Body of pancreas (tissue), 4 donors: ENCODE measurements around the gene CENPO. TPM values are rescaled to one million over a fixed set of nuclear protein-coding genes. Genes with fewer than 3 reads are reported as not detected.

Experiments used
- ATAC-seq: fragments of 150-250 bp; one replicate; pipeline ENCODE4 v1.9.1; 2016
- DNase-seq, 4 donors: peaks; one replicate each; pipeline ENCODE4 v3.0.0-alpha.2; 2019
- H3K27ac ChIP-seq, 4 donors: fragments of 200-600 bp; sonication (generic); 1 replicate in 3 of 4; 2 replicates in 1 of 4; pipeline versions ENCODE4 v1.5.1 to v1.6.1; 2016 to 2019; ENCODE audit warnings: mild to moderate bottlenecking in 1 of 4, mixed read lengths in 1 of 4, moderate library complexity in 1 of 4
- H3K27me3 ChIP-seq, 2 donors: fragments of 200-600 bp; sonication (generic); one replicate each; pipeline ENCODE4 v1.6.0; 2016; ENCODE audit warnings: mild to moderate bottlenecking in 1 of 2
- H3K36me3 ChIP-seq, 2 donors: fragments of 200-600 bp; sonication (generic); replicated peaks in 1 of 2; 2 replicates each; pipeline ENCODE4 v1.5.1; 2016; ENCODE audit warnings: low read depth in 2 of 2; ENCODE audit not compliant: insufficient read depth in 1 of 2
- H3K4me1 ChIP-seq: fragments of 200-600 bp; sonication (generic); one replicate; pipeline ENCODE4 v1.6.0; 2016
- H3K4me3 ChIP-seq, 2 donors: fragments of 200-600 bp; sonication (generic); 1 replicate in 1 of 2; 2 replicates in 1 of 2; pipeline ENCODE4 v1.5.1; 2016 to 2019
- H3K9me3 ChIP-seq, 3 donors: fragments of 200-600 bp; sonication (generic); 1 replicate in 2 of 3; 2 replicates in 1 of 3; pipeline ENCODE4 v1.5.1; 2016
- CTCF ChIP-seq, 7 experiments: fragments of 450-650 bp in 4 of 7; fragments of 200-600 bp in 3 of 7; sonication (generic) in 3 of 7; IDR thresholded peaks; one replicate each; pipeline ENCODE4 v1.5.1; 2016 to 2019; ENCODE audit warnings: antibody characterized with exemption in 7 of 7
- POLR2A ChIP-seq, 3 donors: fragments of 450-650 bp; IDR thresholded peaks; one replicate each; pipeline ENCODE4 v1.6.1; 2016; ENCODE audit warnings: antibody characterized with exemption in 3 of 3, mild to moderate bottlenecking in 2 of 3
- WGBS, 2 donors: methylation state at CpG; one replicate each; pipeline ENCODE4 v1.1.5; 2017; 5-methylcytosine and 5-hydroxymethylcytosine counted together
- intact Hi-C: fragments of 100-400 bp; cut with DNase I; formaldehyde crosslinking; loops from one replicate; pipeline ENCODE4 v1.15.1; 2023
- total RNA-seq, 2 donors: library from RNA; depleted of rRNA; stranded (reverse); fragments of >200 nt; gene quantifications; one replicate each; pipeline ENCODE4 v1.1.0, GENCODE V29; 2016

Gene CENPO
- total RNA-seq, 2 donors from 2014 or later = 2.0 to 2.6 TPM

DNA sequence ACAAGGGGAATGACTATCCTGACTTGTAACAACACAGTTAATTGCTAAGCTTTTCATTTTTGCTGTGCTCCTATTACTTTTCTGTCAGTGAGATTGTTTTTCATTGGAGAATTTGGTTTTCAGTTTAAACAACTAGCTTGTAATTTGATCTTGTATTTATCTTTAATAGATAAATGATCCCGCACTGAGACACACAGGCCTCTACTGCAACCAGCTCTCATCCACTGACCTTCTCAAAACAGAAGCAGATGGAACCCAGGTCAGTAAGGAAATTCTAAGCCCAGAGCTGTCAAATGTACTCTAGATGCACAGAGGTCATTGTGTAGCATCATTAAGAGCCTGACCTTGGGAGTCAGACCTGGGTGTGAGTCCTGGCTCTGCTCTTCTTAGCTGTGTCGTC lies 30.7 kb upstream of the CENPO start:
- DNase-seq (no peak), ATAC-seq (no peak)
- Histone ChIP-seq H3K27ac (no peak overlapping the region), H3K4me3 (no peak overlapping the region), H3K4me1 (no peaks in the 10 kb centered on the region), H3K27me3 (no peaks in the 10 kb centered on the region), H3K9me3 (no peaks in the 10 kb centered on the region), H3K36me3 (peaks cover 0 to 23% of the 10 kb centered on the region in 2 donors)
- 55 to 57% methylated on average over 2 of the region's 2 CpGs for WGBS, 2 donors
- intact Hi-C loops = no loop called here
- no peak for TF ChIP-seq POLR2A (IDR thresholded peaks at IDR 0.05)
- no peak for TF ChIP-seq CTCF (IDR thresholded peaks at IDR 0.05)

DNA sequence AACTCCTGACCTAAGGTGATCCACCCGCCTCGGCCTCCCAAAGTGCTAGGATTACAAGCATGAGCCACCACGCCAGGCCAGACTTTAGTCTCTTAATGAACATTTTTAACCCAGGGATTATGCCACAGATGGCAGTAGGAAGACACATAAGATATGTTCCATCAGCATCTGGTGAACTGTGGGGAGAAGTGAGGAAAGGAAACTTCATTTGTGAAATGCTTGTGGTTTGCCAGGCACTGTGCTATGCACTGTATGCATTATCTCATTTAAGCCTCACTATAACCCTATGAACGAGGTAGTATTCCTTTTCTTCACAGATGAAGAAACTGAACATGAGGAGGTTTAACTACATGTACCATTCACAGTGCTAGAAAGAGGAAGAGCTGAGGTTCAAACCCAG lies 29.4 kb upstream of the CENPO start:
- DNase-seq = no peak
- TF ChIP-seq CTCF (IDR thresholded peaks at IDR 0.05) = no peak
- no peak for TF ChIP-seq POLR2A (IDR thresholded peaks at IDR 0.05)
- H3K4me3 ChIP-seq = no peak overlapping the region
- H3K27ac ChIP-seq = no peak overlapping the region
- ATAC-seq = no peak
- H3K4me1 ChIP-seq = no peaks in the 10 kb centered on the region
- intact Hi-C loops = no loop called here
- H3K36me3 ChIP-seq = peaks cover 0 to 21% of the 10 kb centered on the region in 2 donors
- no peaks in the 10 kb centered on the region for H3K27me3 ChIP-seq
- 94% methylated on average over 4 of the region's 4 CpGs for WGBS, 2 donors
- no peaks in the 10 kb centered on the region for H3K9me3 ChIP-seq

DNA sequence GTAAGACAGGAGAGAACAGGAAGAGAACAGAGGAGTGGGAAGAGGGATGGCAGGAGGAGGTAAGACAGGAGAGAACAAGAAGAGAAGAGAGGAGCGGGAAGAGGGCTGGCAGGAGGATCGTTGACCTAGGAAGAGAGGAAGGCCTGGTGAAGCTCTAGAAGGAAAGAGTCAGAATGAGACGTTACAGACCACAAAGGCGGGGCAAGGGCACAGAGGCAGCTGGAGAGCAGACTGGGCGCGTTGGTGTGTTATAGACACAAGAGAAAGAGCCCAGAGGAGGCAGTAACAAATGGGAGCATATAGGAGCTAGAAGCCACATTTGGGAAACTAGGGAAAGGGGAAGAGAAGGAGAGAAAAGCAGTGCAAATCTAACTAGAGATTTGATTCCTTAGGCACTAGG lies 26.6 kb upstream of the CENPO start:
- DNase-seq = no peak
- WGBS, 2 donors = 81 to 84% methylated on average over 6 of the region's 6 CpGs
- H3K27ac ChIP-seq = no peak overlapping the region
- intact Hi-C loops = no loop called here
- H3K4me3 ChIP-seq = no peak overlapping the region
- H3K9me3 ChIP-seq = no peaks in the 10 kb centered on the region
- no peak for ATAC-seq
- H3K4me1 ChIP-seq = no peaks in the 10 kb centered on the region
- TF ChIP-seq CTCF (IDR thresholded peaks at IDR 0.05) = no peak
- no peak for TF ChIP-seq POLR2A (IDR thresholded peaks at IDR 0.05)
- H3K36me3 ChIP-seq = peaks cover 0 to 22% of the 10 kb centered on the region in 2 donors
- H3K27me3 ChIP-seq = no peaks in the 10 kb centered on the region

DNA sequence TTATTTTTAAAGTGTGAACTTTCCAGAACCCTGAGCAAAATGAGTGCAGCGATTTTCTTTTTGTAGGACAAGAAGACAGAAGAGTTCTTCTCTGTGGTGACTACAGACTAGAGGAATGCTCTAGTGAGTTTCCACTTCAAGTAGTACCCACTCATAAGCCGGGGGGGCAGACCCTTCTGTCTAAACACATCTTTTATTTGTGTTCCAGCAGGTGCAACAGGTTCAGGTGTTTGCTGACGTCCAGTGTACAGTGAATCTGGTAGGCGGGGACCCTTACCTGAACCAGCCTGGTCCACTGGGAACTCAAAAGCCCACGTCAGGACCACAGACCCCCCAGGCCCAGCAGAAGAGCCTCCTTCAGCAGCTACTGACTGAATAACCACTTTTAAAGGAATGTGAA lies 25.2 kb upstream of the CENPO start:
- no peaks in the 10 kb centered on the region for H3K27me3 ChIP-seq
- no peak overlapping the region for H3K27ac ChIP-seq
- no peaks in the 10 kb centered on the region for H3K4me1 ChIP-seq
- H3K4me3 ChIP-seq = no peak overlapping the region
- TF ChIP-seq CTCF (IDR thresholded peaks at IDR 0.05) (no peak), POLR2A (IDR thresholded peaks at IDR 0.05) (no peak)
- intact Hi-C loops = no loop called here
- H3K36me3 ChIP-seq = peaks cover 0 to 18% of the 10 kb centered on the region in 2 donors
- WGBS, 2 donors = 87 to 92% methylated on average over 5 of the region's 5 CpGs
- DNase-seq (no peak), ATAC-seq (no peak)
- H3K9me3 ChIP-seq = no peaks in the 10 kb centered on the region

DNA sequence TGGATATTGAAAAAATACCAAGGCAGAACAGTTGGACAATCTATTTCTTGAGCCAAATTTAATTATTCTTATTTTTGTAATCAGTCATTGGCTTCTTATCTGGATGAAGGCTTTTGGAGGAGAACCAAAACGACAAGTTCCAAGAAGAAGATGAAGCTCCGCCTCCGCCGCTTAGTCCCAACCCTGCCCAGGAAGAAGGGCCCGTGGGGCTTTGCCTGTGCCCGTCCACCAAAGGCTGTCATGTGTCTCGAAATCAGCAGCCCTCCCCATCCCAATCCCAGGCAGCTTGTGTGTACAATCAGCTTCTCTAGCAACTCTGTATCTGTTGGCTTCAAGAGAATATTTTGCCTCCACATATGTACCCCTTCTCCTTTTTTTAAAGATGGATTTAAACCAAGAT lies 24.6 kb upstream of the CENPO start:
- Histone ChIP-seq H3K27ac (no peak overlapping the region), H3K36me3 (peaks cover 0 to 17% of the 10 kb centered on the region in 2 donors), H3K4me1 (no peaks in the 10 kb centered on the region), H3K4me3 (no peak overlapping the region), H3K9me3 (no peaks in the 10 kb centered on the region), H3K27me3 (no peaks in the 10 kb centered on the region)
- WGBS, 2 donors = 83 to 85% methylated on average over 7 of the region's 7 CpGs
- DNase-seq (no peak), ATAC-seq (no peak)
- TF ChIP-seq CTCF (IDR thresholded peaks at IDR 0.05) = no peak
- TF ChIP-seq POLR2A (IDR thresholded peaks at IDR 0.05) = no peak
- intact Hi-C loops = no loop called here
